ENCODE measurements around the gene NLRP8.
"Not testable (repeated sequence)": the region's sequence is repeated elsewhere in the genome, so short reads cannot be mapped to it uniquely, and the experiment has no call there.

Gene NLRP8

DNA sequence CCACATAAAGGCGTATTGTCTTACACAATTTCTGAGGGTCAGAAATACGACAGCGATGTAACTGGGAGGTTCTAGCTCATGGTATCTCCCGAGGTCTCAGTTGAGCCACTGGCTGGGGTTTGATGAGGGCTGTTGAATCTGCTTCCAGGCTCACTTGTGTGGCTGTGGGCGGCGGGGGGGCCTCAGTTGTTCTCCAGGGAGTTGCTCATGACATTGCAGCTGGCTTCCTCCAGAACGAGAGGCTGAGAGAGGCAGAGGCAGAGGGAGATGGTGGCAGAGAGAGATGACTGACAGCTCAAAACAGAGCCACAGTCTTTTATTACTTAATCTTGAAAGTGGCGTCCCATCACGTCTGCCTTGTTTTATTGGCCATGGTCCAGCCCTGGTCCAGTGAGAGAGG, 32.8 kb downstream of the NLRP8 start:
- DNase-seq: no peak

DNA sequence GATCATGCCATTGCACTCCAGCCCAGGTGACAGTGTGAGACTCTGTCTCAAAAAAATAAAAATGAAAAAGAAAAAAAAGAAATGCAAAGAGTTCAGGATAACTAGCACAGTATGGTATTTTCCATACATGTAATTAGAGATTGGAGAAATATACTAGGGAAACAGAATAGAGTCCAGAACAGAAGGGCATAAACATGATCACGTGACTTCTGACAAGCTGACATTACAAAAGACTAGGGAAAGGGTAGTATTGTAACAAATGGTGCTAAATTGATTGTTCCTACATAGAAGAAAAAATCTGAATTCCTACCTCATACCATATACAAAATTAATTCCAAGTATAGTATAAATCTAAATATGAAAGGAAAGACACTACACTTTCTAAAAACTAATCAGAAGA, 37.6 kb downstream of the NLRP8 start:
- DNase-seq: no peak

GRCh38 chr19:55986487-55986886, 38.9 kb downstream of the NLRP8 start, which contains the start of gene NLRP5:
Gene NLRP5 (plus strand): TSS chr19:55986775.
- DNase-seq: no peak

- no peak for DNase-seq
These were observed 43.2 kb downstream of the NLRP8 start for GRCh38 chr19:55990831-55991230.

- no peak for DNase-seq
These were observed 45.9 kb downstream of the NLRP8 start for GRCh38 chr19:55993492-55993891.

DNA sequence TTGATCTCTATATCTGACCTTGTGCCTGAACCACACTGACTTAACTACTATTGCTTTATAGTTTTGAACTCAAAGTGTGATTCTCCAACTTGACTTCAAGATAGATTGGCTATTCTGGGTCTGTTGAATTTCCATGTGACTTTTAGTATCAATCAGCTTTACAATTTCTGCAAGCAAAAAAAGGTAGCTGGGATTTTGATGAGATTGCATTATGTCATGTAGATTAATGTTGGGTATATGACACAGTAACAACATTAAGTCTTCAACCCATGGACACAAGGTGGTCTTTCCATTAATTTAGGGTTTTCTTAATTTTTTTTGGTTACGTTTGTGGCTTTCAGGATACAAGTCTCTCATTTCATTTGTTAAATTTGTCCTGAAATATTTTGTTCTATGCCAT, 67.1 kb downstream of the NLRP8 start:
- no peak for DNase-seq

- DNase-seq: no peak
These were observed 68.1 kb downstream of the NLRP8 start for GRCh38 chr19:56015756-56016155.

DNA sequence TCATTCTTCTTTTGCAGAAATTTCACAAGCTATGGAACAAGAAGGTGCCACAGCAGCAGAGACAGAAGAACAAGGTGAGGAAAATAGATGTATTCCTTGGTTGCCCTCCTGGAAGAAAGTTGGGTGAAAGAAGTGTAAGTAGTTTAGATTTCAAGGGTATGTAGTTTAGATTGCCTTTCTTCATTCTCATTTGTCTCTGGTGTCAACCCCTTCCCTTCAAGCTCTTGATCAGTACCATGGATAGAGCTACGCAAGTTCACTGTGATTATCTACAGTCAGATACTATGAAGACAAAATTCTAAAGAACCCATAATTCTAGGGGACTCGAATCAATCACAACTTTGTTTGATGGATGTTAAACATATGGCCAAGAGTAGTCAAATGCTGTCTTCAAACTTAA, 71.7 kb downstream of the NLRP8 start:
- DNase-seq: not testable (repeated sequence)

DNA sequence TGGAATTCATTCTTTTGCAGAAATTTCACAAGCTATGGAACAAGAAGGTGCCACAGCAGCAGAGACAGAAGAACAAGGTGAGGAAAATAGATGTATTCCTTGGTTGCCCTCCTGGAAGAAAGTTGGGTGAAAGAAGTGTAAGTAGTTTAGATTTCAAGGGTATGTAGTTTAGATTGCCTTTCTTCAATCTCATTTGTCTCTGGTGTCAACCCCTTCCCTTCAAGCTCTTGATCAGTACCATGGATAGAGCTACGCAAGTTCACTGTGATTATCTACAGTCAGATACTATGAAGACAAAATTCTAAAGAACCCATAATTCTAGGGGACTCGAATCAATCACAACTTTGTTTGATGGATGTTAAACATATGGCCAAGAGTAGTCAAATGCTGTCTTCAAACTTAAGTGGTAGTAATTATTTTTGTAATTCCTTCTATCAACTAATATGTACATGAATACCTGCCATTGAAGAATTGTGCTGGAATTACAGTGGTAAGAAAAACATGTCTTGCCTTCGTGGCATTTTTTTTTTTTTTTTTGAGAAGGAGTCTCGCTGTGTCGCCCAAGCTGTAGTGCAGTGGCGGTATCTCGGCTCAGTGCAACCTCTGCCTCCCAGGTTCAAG, 72.8 kb downstream of the NLRP8 start:
- not testable (repeated sequence) for DNase-seq

DNA sequence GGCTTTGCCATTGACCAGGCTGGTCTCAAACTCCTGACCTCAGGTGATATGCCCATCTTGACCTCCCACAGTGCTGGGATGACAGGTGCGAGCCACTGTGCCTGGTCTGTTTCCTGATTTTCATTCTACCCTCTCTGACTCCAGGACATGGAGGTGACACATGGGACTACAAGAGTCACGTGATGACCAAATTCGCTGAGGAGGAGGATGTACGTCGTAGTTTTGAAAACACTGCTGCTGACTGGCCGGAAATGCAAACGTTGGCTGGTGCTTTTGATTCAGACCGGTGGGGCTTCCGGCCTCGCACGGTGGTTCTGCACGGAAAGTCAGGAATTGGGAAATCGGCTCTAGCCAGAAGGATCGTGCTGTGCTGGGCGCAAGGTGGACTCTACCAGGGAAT, 79.1 kb downstream of the NLRP8 start:
- DNase-seq: no peak
